ENCODE data around the gene TRAF3IP1.

DNA sequence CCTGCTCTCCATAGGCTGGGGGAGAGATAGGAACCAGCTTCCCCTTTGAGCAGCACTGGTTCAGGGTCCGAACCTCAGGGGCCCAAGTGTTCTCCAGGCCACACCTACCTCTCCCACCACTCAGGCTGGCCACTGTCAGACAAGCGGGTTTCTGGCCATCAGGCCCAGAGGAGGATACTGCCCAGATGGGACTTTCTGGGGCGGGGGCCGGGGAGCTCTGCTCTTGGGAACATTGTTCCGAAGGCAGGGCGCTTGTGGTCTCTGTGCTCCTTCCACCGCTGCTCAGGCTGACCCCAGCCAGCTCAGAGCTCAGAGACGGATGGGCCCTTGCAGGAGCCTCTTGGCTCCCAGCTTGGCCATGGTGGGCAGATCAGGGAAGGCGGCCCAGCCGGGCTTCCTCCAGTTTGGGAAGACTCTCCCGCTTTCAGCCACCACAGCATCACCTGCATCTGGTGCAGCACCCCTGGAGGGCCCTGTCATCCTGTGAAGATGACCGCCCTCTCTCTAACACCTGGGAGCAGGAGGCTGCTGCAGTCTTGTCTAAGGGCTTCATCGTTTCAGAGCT, 5.2 kb upstream of the TRAF3IP1 start:
- TF ChIP-seq, protein P1, sequence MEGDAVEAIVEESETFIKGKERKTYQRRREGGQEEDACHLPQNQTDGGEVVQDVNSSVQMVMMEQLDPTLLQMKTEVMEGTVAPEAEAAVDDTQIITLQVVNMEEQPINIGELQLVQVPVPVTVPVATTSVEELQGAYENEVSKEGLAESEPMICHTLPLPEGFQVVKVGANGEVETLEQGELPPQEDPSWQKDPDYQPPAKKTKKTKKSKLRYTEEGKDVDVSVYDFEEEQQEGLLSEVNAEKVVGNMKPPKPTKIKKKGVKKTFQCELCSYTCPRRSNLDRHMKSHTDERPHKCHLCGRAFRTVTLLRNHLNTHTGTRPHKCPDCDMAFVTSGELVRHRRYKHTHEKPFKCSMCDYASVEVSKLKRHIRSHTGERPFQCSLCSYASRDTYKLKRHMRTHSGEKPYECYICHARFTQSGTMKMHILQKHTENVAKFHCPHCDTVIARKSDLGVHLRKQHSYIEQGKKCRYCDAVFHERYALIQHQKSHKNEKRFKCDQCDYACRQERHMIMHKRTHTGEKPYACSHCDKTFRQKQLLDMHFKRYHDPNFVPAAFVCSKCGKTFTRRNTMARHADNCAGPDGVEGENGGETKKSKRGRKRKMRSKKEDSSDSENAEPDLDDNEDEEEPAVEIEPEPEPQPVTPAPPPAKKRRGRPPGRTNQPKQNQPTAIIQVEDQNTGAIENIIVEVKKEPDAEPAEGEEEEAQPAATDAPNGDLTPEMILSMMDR (IDR thresholded peaks at IDR 0.05; ENCODE audit: low read depth, low read length, missing input control), result no peak
- TF ChIP-seq RAD21 (IDR thresholded peaks at IDR 0.05) (no peak), NR2F2 (IDR thresholded peaks at IDR 0.05) (no peak), TAF1 (conservative IDR thresholded peaks at IDR 0.05) (no peak), GABPA (IDR thresholded peaks at IDR 0.05 in 1 of 2, conservative IDR thresholded peaks at IDR 0.05 in 1 of 2) (no peak)
- TF ChIP-seq, protein P2, sequence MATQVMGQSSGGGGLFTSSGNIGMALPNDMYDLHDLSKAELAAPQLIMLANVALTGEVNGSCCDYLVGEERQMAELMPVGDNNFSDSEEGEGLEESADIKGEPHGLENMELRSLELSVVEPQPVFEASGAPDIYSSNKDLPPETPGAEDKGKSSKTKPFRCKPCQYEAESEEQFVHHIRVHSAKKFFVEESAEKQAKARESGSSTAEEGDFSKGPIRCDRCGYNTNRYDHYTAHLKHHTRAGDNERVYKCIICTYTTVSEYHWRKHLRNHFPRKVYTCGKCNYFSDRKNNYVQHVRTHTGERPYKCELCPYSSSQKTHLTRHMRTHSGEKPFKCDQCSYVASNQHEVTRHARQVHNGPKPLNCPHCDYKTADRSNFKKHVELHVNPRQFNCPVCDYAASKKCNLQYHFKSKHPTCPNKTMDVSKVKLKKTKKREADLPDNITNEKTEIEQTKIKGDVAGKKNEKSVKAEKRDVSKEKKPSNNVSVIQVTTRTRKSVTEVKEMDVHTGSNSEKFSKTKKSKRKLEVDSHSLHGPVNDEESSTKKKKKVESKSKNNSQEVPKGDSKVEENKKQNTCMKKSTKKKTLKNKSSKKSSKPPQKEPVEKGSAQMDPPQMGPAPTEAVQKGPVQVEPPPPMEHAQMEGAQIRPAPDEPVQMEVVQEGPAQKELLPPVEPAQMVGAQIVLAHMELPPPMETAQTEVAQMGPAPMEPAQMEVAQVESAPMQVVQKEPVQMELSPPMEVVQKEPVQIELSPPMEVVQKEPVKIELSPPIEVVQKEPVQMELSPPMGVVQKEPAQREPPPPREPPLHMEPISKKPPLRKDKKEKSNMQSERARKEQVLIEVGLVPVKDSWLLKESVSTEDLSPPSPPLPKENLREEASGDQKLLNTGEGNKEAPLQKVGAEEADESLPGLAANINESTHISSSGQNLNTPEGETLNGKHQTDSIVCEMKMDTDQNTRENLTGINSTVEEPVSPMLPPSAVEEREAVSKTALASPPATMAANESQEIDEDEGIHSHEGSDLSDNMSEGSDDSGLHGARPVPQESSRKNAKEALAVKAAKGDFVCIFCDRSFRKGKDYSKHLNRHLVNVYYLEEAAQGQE (IDR thresholded peaks at IDR 0.05), result no peak

All from liver (tissue), 3 donors.